SK-N-SH treated with all-trans-retinoic acid at 6 μM for 48 hours (cell line): Measurements from ENCODE around the gene ARMH3.

ENCODE experiments used
- ATAC-seq: fragments of 200-7000 bp; cut with Tn5 transposase; 3 replicates; pipeline ENCODE4 v1.9.1; 2020; ENCODE audit warnings: mild to moderate bottlenecking, moderate library complexity
- ARNTL ChIP-seq: fragments of 450-650 bp; formaldehyde crosslinking; IDR thresholded peaks from 2 replicates; pipeline ENCODE4 v1.5.0; 2020; ENCODE audit warnings: low read depth, mild to moderate bottlenecking, moderate library complexity, borderline replicate concordance
- BACH2 ChIP-seq: fragments of 250-450 bp; sonication (Bioruptor Pico); IDR thresholded peaks from 2 replicates; pipeline ENCODE4 v1.9.0; 2021; ENCODE audit warnings: mild to moderate bottlenecking, borderline replicate concordance
- CREB5 ChIP-seq: fragments of 250-450 bp; sonication (Bioruptor Pico); IDR thresholded peaks from 2 replicates; pipeline ENCODE4 v1.5.1; 2020; ENCODE audit warnings: low read depth, mild to moderate bottlenecking, moderate library complexity
- CSDC2 ChIP-seq: fragments of 250-450 bp; sonication (Bioruptor Pico); IDR thresholded peaks from 2 replicates; pipeline ENCODE4 v1.5.0; 2020; ENCODE audit warnings: mild to moderate bottlenecking, moderate library complexity
- CSRNP3 ChIP-seq: fragments of 250-450 bp; sonication (Bioruptor Pico); IDR thresholded peaks from 2 replicates; pipeline ENCODE4 v1.5.1; 2021; ENCODE audit warnings: mild to moderate bottlenecking, moderate library complexity
- ESRRG ChIP-seq: fragments of 250-450 bp; sonication (Bioruptor Pico); IDR thresholded peaks from 2 replicates; pipeline ENCODE4 v1.6.1; 2021; ENCODE audit warnings: mild to moderate bottlenecking
- ISL1 ChIP-seq: fragments of 250-450 bp; sonication (Bioruptor Pico); IDR thresholded peaks from 2 replicates; pipeline ENCODE4 v2.1.2; 2022; ENCODE audit warnings: mild to moderate bottlenecking, moderate library complexity
- OSR1 ChIP-seq: fragments of 250-450 bp; sonication (Bioruptor Pico); IDR thresholded peaks from 2 replicates; pipeline ENCODE4 v1.8.0; 2022; ENCODE audit warnings: moderate library complexity, mild to moderate bottlenecking, inconsistent platforms
- PATZ1 ChIP-seq: fragments of 250-450 bp; sonication (Bioruptor Pico); IDR thresholded peaks from 2 replicates; pipeline ENCODE4 v1.8.0; 2020; ENCODE audit warnings: mild to moderate bottlenecking, moderate library complexity, borderline replicate concordance
- POU6F1 ChIP-seq: fragments of 250-450 bp; sonication (Bioruptor Pico); IDR thresholded peaks from 2 replicates; pipeline ENCODE4 v1.8.0; 2021; ENCODE audit warnings: low read depth, mild to moderate bottlenecking, moderate library complexity, borderline replicate concordance
- PPARA ChIP-seq: fragments of 250-450 bp; sonication (Bioruptor Pico); IDR thresholded peaks from 2 replicates; pipeline ENCODE4 v1.5.0; 2020; ENCODE audit warnings: mild to moderate bottlenecking, borderline replicate concordance
- RARB ChIP-seq: fragments of 250-450 bp; sonication (Bioruptor Pico); IDR thresholded peaks from 2 replicates; pipeline ENCODE4 v1.8.0; 2021; ENCODE audit warnings: mild to moderate bottlenecking, moderate library complexity
- SNAI2 ChIP-seq: fragments of 250-450 bp; sonication (Bioruptor Pico); IDR thresholded peaks from 2 replicates; pipeline ENCODE4 v1.5.0; 2020; ENCODE audit warnings: mild to moderate bottlenecking, moderate library complexity
- TCF4 ChIP-seq: fragments of 250-450 bp; sonication (Bioruptor Pico); IDR thresholded peaks from 2 replicates; pipeline ENCODE4 v1.8.0; 2021; ENCODE audit warnings: mild to moderate bottlenecking, moderate library complexity, borderline replicate concordance
- TOX ChIP-seq: fragments of 250-450 bp; sonication (Bioruptor Pico); IDR thresholded peaks from 2 replicates; pipeline ENCODE4 v1.8.0; 2021; ENCODE audit warnings: mild to moderate bottlenecking, moderate library complexity, borderline replicate concordance
- TSHZ2 ChIP-seq: fragments of 250-450 bp; sonication (Bioruptor Pico); IDR thresholded peaks from 2 replicates; pipeline ENCODE4 v1.5.0; 2020; ENCODE audit warnings: mild to moderate bottlenecking, moderate library complexity
- ZC3H10 ChIP-seq: fragments of 250-450 bp; sonication (Bioruptor Pico); IDR thresholded peaks from 2 replicates; pipeline ENCODE4 v1.5.1; 2021; ENCODE audit warnings: mild to moderate bottlenecking, moderate library complexity
- ZFP3 ChIP-seq: fragments of 250-450 bp; sonication (Bioruptor Pico); IDR thresholded peaks from 2 replicates; pipeline ENCODE4 v1.5.0; 2020; ENCODE audit warnings: mild to moderate bottlenecking, moderate library complexity
- ZFP30 ChIP-seq: fragments of 450-650 bp; formaldehyde crosslinking; IDR thresholded peaks from 2 replicates; pipeline ENCODE4 v1.5.0; 2022; ENCODE audit warnings: mild to moderate bottlenecking, moderate library complexity
- ZNF565 ChIP-seq: fragments of 450-650 bp; formaldehyde crosslinking; conservative IDR thresholded peaks from 2 replicates; pipeline ENCODE4 v1.5.0; 2020; ENCODE audit warnings: low read depth, mild to moderate bottlenecking, moderate library complexity
- ZNF70 ChIP-seq: fragments of 450-650 bp; formaldehyde crosslinking; IDR thresholded peaks from 2 replicates; pipeline ENCODE4 v1.5.0; 2020; ENCODE audit warnings: mild to moderate bottlenecking, moderate library complexity
- ZNF8 ChIP-seq: fragments of 450-650 bp; formaldehyde crosslinking; IDR thresholded peaks from 2 replicates; pipeline ENCODE4 v1.5.0; 2020; ENCODE audit warnings: mild to moderate bottlenecking, moderate library complexity

Gene ARMH3

GRCh38 chr10:101905251-101905650 lies 150.7 kb downstream of the ARMH3 start:
- TF ChIP-seq PPARA (CRISPR knock-in tag) (no peak), CREB5 (no peak), ZNF565 (CRISPR knock-in tag) (no peak), CSRNP3 (CRISPR knock-in tag) (no peak), ZC3H10 (CRISPR knock-in tag) (no peak), ISL1 (no peak), ZNF8 (CRISPR knock-in tag) (no peak), ZFP3 (CRISPR knock-in tag) (no peak), ZFP30 (no peak), CSDC2 (CRISPR knock-in tag) (no peak), TOX (no peak), OSR1 (no peak), TCF4 (CRISPR knock-in tag) (no peak), ARNTL (CRISPR knock-in tag) (no peak), BACH2 (no peak), SNAI2 (CRISPR knock-in tag) (no peak), ESRRG (CRISPR knock-in tag) (no peak), TSHZ2 (CRISPR knock-in tag) (no peak)
- TF ChIP-seq, all 23 proteins: peak for 0
- no peak for ATAC-seq

GRCh38 chr10:101903827-101904550 lies 152.0 kb downstream of the ARMH3 start:
- no peak for TF ChIP-seq CSDC2 (CRISPR knock-in tag)
- TF ChIP-seq ZNF565 (CRISPR knock-in tag) = no peak
- no peak for TF ChIP-seq RARB (CRISPR knock-in tag)
- no peak for TF ChIP-seq OSR1
- no peak for TF ChIP-seq BACH2
- no peak for TF ChIP-seq PATZ1 (CRISPR knock-in tag)
- TF ChIP-seq ZC3H10 (CRISPR knock-in tag) = no peak
- TF ChIP-seq TCF4 (CRISPR knock-in tag) = no peak
- TF ChIP-seq CREB5 = no peak
- no peak for TF ChIP-seq POU6F1 (CRISPR knock-in tag)
- TF ChIP-seq ZNF70 = no peak
- TF ChIP-seq ARNTL (CRISPR knock-in tag) = no peak
- TF ChIP-seq ZNF8 (CRISPR knock-in tag) = no peak
- no peak for TF ChIP-seq ESRRG (CRISPR knock-in tag)
- no peak for ATAC-seq
